Activated CD4-positive, alpha-beta T cell treated with anti-CD3 and anti-CD28 coated beads for 36 hours (primary cell): Measurements from ENCODE around the gene LRIT1. TPM values are rescaled to one million over a fixed set of nuclear protein-coding genes. Genes with fewer than 3 reads are reported as not detected.

ENCODE experiments used
- ATAC-seq: fragments of 200-7000 bp; cut with Tn5 transposase; one replicate; pipeline ENCODE4 v1.10.0; 2021; ENCODE audit warnings: mild to moderate bottlenecking, moderate library complexity
- CTCF ChIA-PET: fragments of 350-600 bp; sonication (Branson Sonifier 250); formaldehyde crosslinking; loops from one replicate; lab custom pipeline; 2021; ENCODE audit warnings: antibody characterized with exemption; lab: Charles Lee
- POLR2A ChIA-PET: fragments of 350-600 bp; sonication (Branson Sonifier 250); formaldehyde crosslinking; loops from one replicate; lab custom pipeline; 2021; ENCODE audit warnings: antibody characterized with exemption, inconsistent platforms; lab: Charles Lee
- DNase-seq: peaks from one replicate; pipeline ENCODE4 v3.0.0-alpha.2; 2020
- H3K27ac Mint-ChIP-seq: one replicate; pipeline ENCODE4 v1.8.0; 2021; ENCODE audit warnings: mixed read lengths
- H3K27me3 Mint-ChIP-seq: one replicate; pipeline ENCODE4 v1.8.0; 2021; ENCODE audit warnings: mixed read lengths
- H3K36me3 Mint-ChIP-seq: one replicate; pipeline ENCODE4 v1.8.0; 2021; ENCODE audit warnings: low read depth, mixed read lengths
- H3K4me1 Mint-ChIP-seq: one replicate; pipeline ENCODE4 v1.8.0; 2021; ENCODE audit warnings: mixed read lengths
- H3K4me3 Mint-ChIP-seq: one replicate; pipeline ENCODE4 v1.8.0; 2021; ENCODE audit warnings: mild to moderate bottlenecking, moderate library complexity, mixed read lengths
- H3K9me3 Mint-ChIP-seq: one replicate; pipeline ENCODE4 v1.8.0; 2021; ENCODE audit warnings: low read depth, mixed read lengths
- intact Hi-C, 2 experiments: fragments of 100-400 bp; cut with DNase I in 1 of 2; cut with micrococcal nuclease in 1 of 2; formaldehyde crosslinking; loops; one replicate each; pipeline versions ENCODE4 v1.14.2 to v1.15.1; 2022 to 2024; cut with DNase I, micrococcal nuclease
- total RNA-seq, 2 experiments: library from RNA; stranded (reverse); gene quantifications; one replicate each; pipeline ENCODE4 v1.2.3, GENCODE V29; 2021

The LRIT1 gene
- total RNA-seq, 2 experiments from 2014 or later: not detected

GRCh38 chr10:84214046-84214572, 27.2 kb downstream of the LRIT1 start:
- H3K4me3 Mint-ChIP-seq: peak overlapping the region; percentile 18
- ChIA-PET CTCF (interaction anchor here (0.6 to 7.5 kb wide), 10 partner anchors 8 to 1496 kb away, joined by 3 to 61 read pairs (median 4); no protein-coding TSS in a partner anchor), POLR2A (interaction anchor here (0.6 kb wide), 1 partner anchor 66 kb away, joined by 3 read pairs; no protein-coding TSS in a partner anchor)
- no peaks in the 10 kb centered on the region for H3K27me3 Mint-ChIP-seq
- no peak for DNase-seq
- no peak overlapping the region for H3K27ac Mint-ChIP-seq
- ATAC-seq: peak; percentile 4
- intact Hi-C loops: no loop called here
- H3K9me3 Mint-ChIP-seq: no peaks in the 10 kb centered on the region
- H3K36me3 Mint-ChIP-seq: no peaks in the 10 kb centered on the region
- H3K4me1 Mint-ChIP-seq: no peaks in the 10 kb centered on the region

- CTCF ChIA-PET: interaction anchor here (0.6 to 7.5 kb wide), 7 partner anchors 11 to 108 kb away, joined by 3 to 61 read pairs (median 4); partner anchors contain the start of gene LRIT2
- Mint-ChIP-seq H3K27ac (no peak overlapping the region), H3K4me3 (no peak overlapping the region), H3K27me3 (no peaks in the 10 kb centered on the region), H3K4me1 (no peaks in the 10 kb centered on the region), H3K9me3 (no peaks in the 10 kb centered on the region), H3K36me3 (no peaks in the 10 kb centered on the region)
- intact Hi-C loops: no loop called here
- POLR2A ChIA-PET: no interaction called here
- DNase-seq (no peak), ATAC-seq (no peak)
These were observed 28.3 kb downstream of the LRIT1 start for GRCh38 chr10:84213076-84213475.

GRCh38 chr10:84212014-84212413, 29.3 kb downstream of the LRIT1 start:
- DNase-seq (no peak), ATAC-seq (no peak)
- H3K27me3 Mint-ChIP-seq: no peaks in the 10 kb centered on the region
- CTCF ChIA-PET: interaction anchor here (0.7 to 7.5 kb wide), 5 partner anchors 25 to 328 kb away, joined by 3 to 61 read pairs (median 3); no protein-coding TSS in a partner anchor
- no peaks in the 10 kb centered on the region for H3K36me3 Mint-ChIP-seq
- no peaks in the 10 kb centered on the region for H3K4me1 Mint-ChIP-seq
- intact Hi-C loops: no loop called here
- no peak overlapping the region for H3K27ac Mint-ChIP-seq
- no peak overlapping the region for H3K4me3 Mint-ChIP-seq
- H3K9me3 Mint-ChIP-seq: no peaks in the 10 kb centered on the region
- POLR2A ChIA-PET: no interaction called here

GRCh38 chr10:84211566-84211965, 29.8 kb downstream of the LRIT1 start:
- Mint-ChIP-seq H3K27me3 (peaks cover 2% of the 10 kb centered on the region), H3K4me1 (no peaks in the 10 kb centered on the region), H3K27ac (no peak overlapping the region), H3K36me3 (no peaks in the 10 kb centered on the region), H3K9me3 (no peaks in the 10 kb centered on the region), H3K4me3 (no peak overlapping the region)
- ATAC-seq (no peak), DNase-seq (no peak)
- intact Hi-C loops: no loop called here
- ChIA-PET CTCF (interaction anchor here (0.7 to 7.5 kb wide), 7 partner anchors 8 to 329 kb away, joined by 3 to 61 read pairs (median 4); no protein-coding TSS in a partner anchor), POLR2A (no interaction called here)

GRCh38 chr10:84208023-84208422, 33.3 kb downstream of the LRIT1 start:
- ATAC-seq (no peak), DNase-seq (no peak)
- Mint-ChIP-seq H3K4me1 (no peaks in the 10 kb centered on the region), H3K27me3 (peaks cover 2% of the 10 kb centered on the region), H3K4me3 (no peak overlapping the region), H3K27ac (no peak overlapping the region), H3K9me3 (no peaks in the 10 kb centered on the region), H3K36me3 (no peaks in the 10 kb centered on the region)
- POLR2A ChIA-PET: no interaction called here
- CTCF ChIA-PET: interaction anchor here (0.8 to 6.7 kb wide), 4 partner anchors 9 to 62 kb away, joined by 3 to 68 read pairs (median 5); no protein-coding TSS in a partner anchor
- intact Hi-C loops: loop anchor here in 1 of 2 experiments (5.0 kb wide), 1 partner anchor 151 kb away; no protein-coding TSS in a partner anchor

- H3K27me3 Mint-ChIP-seq: peaks cover 2% of the 10 kb centered on the region
- ATAC-seq (no peak), DNase-seq (no peak)
- POLR2A ChIA-PET: no interaction called here
- no peaks in the 10 kb centered on the region for H3K36me3 Mint-ChIP-seq
- H3K27ac Mint-ChIP-seq: no peak overlapping the region
- no peaks in the 10 kb centered on the region for H3K4me1 Mint-ChIP-seq
- intact Hi-C loops: loop anchor here (1.0 to 5.0 kb wide), 3 partner anchors 49 to 149 kb away; no protein-coding TSS in a partner anchor
- H3K4me3 Mint-ChIP-seq: no peak overlapping the region
- H3K9me3 Mint-ChIP-seq: no peaks in the 10 kb centered on the region
- CTCF ChIA-PET: interaction anchor here (0.7 to 6.7 kb wide), 10 partner anchors 8 to 146 kb away, joined by 3 to 68 read pairs (median 4); no protein-coding TSS in a partner anchor
These were observed 35.4 kb downstream of the LRIT1 start for GRCh38 chr10:84205853-84206525.

GRCh38 chr10:84205049-84205852, 36.1 kb downstream of the LRIT1 start:
- no peaks in the 10 kb centered on the region for H3K36me3 Mint-ChIP-seq
- ATAC-seq: peak; percentile 94
- no peak overlapping the region for H3K27ac Mint-ChIP-seq
- CTCF ChIA-PET: interaction anchor here (0.6 to 6.7 kb wide), 16 partner anchors 9 to 332 kb away, joined by 3 to 68 read pairs (median 4); no protein-coding TSS in a partner anchor
- intact Hi-C loops: loop anchor here (1.0 to 5.0 kb wide), 3 partner anchors 48 to 148 kb away; no protein-coding TSS in a partner anchor
- H3K9me3 Mint-ChIP-seq: no peaks in the 10 kb centered on the region
- peaks cover 2% of the 10 kb centered on the region for H3K27me3 Mint-ChIP-seq
- H3K4me3 Mint-ChIP-seq: no peak overlapping the region
- POLR2A ChIA-PET: no interaction called here
- no peaks in the 10 kb centered on the region for H3K4me1 Mint-ChIP-seq
- DNase-seq: peak; percentile 85

- Mint-ChIP-seq H3K36me3 (no peaks in the 10 kb centered on the region), H3K9me3 (no peaks in the 10 kb centered on the region), H3K27ac (no peak overlapping the region), H3K27me3 (peaks cover 2% of the 10 kb centered on the region), H3K4me1 (no peaks in the 10 kb centered on the region), H3K4me3 (no peak overlapping the region)
- ChIA-PET CTCF (interaction anchor here (0.5 to 6.7 kb wide), 9 partner anchors 10 to 333 kb away, joined by 3 to 68 read pairs (median 5); no protein-coding TSS in a partner anchor), POLR2A (no interaction called here)
- intact Hi-C loops: loop anchor here (1.0 to 5.0 kb wide), 3 partner anchors 48 to 147 kb away; no protein-coding TSS in a partner anchor
- DNase-seq (no peak), ATAC-seq (no peak)
These were observed 36.7 kb downstream of the LRIT1 start for GRCh38 chr10:84204610-84205009.

GRCh38 chr10:84204122-84204521, 37.2 kb downstream of the LRIT1 start:
- intact Hi-C loops: loop anchor here in 1 of 2 experiments (2.0 kb wide), 1 partner anchor 47 kb away; no protein-coding TSS in a partner anchor
- H3K9me3 Mint-ChIP-seq: no peaks in the 10 kb centered on the region
- H3K4me3 Mint-ChIP-seq: no peak overlapping the region
- H3K27ac Mint-ChIP-seq: no peak overlapping the region
- no peaks in the 10 kb centered on the region for H3K36me3 Mint-ChIP-seq
- ChIA-PET POLR2A (no interaction called here), CTCF (interaction anchor here (0.5 to 6.7 kb wide), 2 partner anchors 56 to 300 kb away, joined by 3 to 68 read pairs; no protein-coding TSS in a partner anchor)
- H3K27me3 Mint-ChIP-seq: peaks cover 2% of the 10 kb centered on the region
- DNase-seq (no peak), ATAC-seq (peak; percentile 30)
- H3K4me1 Mint-ChIP-seq: no peaks in the 10 kb centered on the region

GRCh38 chr10:84202349-84202748, 39.0 kb downstream of the LRIT1 start:
- Mint-ChIP-seq H3K9me3 (no peaks in the 10 kb centered on the region), H3K27ac (no peak overlapping the region), H3K4me3 (no peak overlapping the region), H3K4me1 (no peaks in the 10 kb centered on the region), H3K27me3 (peaks cover 4% of the 10 kb centered on the region), H3K36me3 (no peaks in the 10 kb centered on the region)
- intact Hi-C loops: no loop called here
- CTCF ChIA-PET: interaction anchor here (0.9 to 2.0 kb wide), 3 partner anchors 11 to 54 kb away, joined by 4 to 10 read pairs (median 4); no protein-coding TSS in a partner anchor
- DNase-seq (no peak), ATAC-seq (no peak)
- POLR2A ChIA-PET: no interaction called here
